ENCODE measurements around the gene C1RL.

- no peak for TF ChIP-seq CTCF (conservative IDR thresholded peaks at IDR 0.05; ENCODE audit: low read depth, low read length)
- no peak for TF ChIP-seq EZH2 (IDR thresholded peaks at IDR 0.05; ENCODE audit: borderline replicate concordance, low read depth, low read length, poor library complexity, severe bottlenecking)
Measured at GRCh38 chr12:7112041-7112440, 3.0 kb upstream of the C1RL start.

All from A673 (cell line).